NCI-H2029 (cell line): ENCODE results near the gene ATP13A3.

Experiments used
- DNase-seq: peaks from one replicate; lab custom pipeline; 2025; lab: John Stamatoyannopoulos, UW

The ATP13A3 gene

DNA sequence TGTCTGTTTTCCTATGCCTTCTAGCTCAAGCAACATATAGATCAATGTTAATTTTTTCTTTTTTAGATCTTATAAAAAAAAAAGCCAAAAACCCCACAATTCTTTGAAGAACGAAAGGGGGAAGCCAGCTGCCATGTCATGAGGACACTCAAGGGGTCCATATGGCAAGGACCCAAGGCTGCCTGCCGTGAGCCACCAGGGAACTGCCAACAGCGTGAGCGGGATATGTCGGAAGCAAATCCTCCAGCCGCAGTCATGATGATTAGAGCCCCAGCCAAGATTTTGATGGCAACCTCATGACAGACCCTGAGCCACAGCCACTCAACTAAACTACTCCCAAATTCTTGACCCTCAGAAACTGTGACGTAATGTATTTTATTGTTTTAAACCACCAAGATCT lies 94.2 kb downstream of the ATP13A3 start:
- no peak for DNase-seq

DNA sequence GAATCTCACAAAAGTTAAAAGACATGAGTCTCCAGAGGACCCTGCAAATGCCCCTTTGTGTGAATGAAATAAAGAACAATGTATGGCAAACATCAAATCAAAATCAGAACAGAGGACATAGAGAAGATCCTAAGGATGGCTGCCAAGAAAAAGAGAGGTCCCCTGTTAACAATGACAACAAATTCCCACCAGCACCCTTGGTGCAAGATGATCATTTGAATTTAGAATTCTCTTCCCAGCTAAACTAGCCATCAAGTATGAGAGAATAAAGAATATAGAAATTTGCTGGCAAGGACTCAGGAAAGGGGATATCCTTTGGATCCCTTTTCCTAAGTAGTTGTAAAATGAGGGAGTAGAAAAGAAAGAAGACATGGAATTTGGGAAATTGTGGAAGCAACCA lies 96.0 kb downstream of the ATP13A3 start:
- no peak for DNase-seq

- DNase-seq, result no peak
Observed at GRCh38 chr3:194389269-194389668, 97.5 kb downstream of the ATP13A3 start.

DNA sequence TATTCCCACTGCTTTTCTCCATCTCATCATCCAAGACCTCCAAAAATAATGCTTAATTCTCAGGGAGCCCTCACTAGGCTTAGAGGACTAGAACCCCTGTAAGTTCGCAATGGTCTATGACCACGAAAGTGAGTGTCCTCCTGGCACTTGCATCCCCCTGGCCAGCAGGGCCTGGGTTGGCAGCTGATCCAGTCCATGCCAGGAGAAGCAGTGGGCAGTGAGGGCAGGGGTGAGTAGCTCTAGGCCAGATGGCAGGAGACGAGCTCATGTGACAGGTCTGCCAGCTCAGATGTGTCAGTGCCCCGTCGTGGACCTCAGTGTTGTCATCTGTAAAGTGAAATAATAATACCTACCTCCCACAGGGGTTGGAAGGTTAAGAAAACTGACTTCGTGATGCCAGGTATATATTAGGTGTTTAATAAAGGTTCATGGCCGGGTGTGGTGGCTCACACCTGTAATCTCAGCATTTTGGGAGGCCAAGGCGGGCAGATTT lies 98.8 kb downstream of the ATP13A3 start:
- DNase-seq, result no peak

DNA sequence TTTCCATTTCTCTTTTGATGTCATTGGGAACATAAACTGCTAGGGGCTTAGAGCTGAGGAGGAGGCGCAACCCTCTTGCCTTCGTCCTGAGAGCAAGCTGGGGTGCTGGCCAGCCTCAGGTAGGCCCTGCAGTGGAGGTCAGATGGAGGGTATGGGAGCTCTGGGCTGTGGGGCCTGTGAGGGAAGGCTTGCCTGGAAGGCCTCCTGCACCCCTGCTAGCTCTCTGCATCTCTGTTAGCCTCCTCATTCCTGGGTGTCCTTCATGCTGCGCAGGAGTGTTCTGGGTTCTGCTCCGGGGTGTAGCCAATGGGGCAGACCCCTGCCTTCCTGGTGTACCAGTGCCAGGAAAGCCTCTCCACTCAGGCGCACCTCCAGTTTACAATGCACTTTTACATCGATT lies 99.5 kb downstream of the ATP13A3 start:
- no peak for DNase-seq

DNA sequence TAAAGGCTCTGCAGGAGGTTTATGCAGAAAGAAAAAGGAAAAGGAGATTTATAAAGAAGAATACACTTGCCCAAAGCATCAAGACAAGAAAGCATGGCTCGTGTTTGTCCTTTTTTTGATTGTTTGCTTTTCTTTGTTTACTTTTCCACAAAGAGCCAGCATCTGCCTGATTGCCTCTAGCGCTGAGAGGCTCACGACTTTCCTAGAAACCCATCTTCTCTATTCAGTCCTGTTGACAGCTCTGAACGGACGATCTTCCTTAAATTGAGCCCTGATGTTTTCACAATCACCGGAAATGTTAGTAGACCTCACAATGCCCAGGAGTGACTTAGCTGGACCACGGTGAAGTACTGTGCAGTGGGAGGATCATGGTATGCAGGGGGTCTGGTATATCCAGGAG lies 100.2 kb downstream of the ATP13A3 start:
- peak; percentile 37 for DNase-seq

DNA sequence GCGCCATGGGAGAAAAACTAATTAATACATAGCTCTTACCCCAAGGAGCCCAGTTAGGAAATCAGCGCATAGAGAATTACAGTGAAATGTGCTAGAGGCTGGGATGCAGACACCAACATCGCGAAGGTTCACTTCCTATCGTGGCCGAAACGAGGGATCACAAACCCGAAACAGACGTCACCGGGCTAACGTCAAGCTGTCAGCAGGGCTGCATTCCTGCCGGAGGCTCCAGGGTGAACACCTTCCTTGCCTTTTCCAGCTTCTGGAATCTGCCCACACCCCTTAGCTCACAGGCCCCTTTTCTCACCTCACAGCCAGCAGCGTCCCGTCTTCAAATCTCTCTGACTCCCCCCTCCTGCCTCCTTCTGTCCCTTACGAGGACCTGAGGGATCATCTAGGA lies 100.7 kb downstream of the ATP13A3 start:
- no peak for DNase-seq

DNA sequence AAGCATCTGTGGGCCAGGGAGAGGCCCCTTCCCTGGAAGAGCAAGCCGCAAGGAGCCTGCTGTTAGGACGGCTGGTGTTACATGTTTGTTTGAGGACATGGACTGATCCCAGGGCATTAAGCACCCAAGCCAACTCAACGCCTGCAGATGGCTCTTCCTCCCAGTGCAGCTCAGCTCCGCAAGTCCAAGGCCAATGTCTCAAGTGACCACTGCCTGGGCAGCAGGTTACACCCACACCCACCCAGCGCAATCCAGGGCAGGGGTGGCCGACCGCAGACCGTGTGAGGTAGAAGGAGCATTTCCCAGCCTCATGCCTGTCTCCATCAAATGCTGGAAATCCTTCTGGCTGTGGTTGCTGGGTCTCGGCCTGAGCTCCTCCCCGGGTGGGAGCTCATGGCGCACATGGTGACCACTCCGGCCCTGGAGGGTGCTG lies 102.2 kb downstream of the ATP13A3 start:
- DNase-seq, result no peak

DNA sequence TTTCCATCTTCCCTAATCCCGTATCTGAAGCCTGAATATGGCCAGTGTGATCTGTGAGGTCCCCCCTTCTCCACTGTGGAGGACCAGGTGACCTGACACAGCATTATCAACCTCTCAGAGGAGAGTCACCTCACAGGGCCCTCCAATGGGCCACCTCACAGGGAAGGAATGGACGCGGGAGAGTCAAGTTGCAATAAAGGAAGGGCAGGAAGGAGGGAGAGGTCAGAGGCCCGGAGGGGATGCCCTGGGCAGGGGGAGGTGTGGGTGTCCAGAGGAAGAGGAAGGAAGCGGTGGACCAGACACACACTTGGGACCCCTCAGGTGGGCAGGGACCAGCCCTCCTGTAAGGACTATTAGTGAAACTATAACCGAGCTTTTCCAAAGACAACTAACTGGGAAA lies 102.6 kb downstream of the ATP13A3 start:
- no peak for DNase-seq

DNA sequence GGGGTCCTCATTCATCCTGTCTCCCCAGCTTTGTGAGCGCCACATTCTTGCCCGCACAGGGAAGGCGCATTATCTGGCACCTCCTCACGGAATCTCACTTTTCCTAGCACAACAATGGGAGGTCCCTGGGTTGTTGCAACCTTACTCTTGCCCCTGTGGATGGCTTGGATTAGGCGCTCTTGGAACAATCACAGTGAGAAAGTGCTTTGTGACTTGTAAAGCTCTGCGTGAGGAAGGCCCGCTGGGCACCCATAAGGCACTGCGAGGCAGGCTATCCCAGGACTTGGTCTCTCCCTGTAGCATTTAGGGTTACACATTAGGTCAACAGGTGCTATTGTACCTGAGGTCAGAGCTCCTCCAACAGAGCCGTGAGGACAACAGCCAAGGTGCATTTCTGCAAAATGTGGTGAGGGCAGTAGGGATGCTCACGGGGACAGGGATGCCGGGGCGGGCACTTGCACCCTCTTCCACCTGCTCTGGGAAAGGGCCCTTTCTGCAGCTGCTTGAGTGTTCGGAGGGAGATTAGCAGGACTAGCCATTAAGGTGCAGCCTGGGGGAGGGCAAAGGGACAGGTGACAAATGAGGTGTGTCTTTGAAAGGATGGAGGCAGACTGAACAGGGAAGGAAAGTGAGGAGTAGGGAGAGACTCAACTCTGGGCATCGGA lies 103.4 kb downstream of the ATP13A3 start:
- no peak for DNase-seq

DNA sequence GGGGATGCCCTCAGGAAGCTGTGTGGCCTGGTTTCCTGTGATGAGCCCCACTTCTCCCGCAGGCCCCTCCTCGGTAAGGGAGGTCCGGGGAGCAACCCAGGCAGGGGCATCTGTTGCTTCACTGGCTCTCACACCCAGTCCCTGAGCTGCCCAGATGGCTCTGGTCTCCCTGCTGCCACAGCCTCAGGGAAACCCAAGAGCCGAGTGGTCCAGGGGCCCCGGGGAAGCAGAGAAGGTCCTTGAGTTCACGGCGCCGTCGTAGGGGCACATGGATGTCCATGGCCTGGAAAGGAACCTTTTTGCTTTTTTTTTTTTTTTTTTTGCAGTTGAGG lies 103.9 kb downstream of the ATP13A3 start:
- DNase-seq, result no peak

GRCh38 chr3:194382196-194382891 lies 104.5 kb downstream of the ATP13A3 start:
- DNase-seq, result no peak

DNA sequence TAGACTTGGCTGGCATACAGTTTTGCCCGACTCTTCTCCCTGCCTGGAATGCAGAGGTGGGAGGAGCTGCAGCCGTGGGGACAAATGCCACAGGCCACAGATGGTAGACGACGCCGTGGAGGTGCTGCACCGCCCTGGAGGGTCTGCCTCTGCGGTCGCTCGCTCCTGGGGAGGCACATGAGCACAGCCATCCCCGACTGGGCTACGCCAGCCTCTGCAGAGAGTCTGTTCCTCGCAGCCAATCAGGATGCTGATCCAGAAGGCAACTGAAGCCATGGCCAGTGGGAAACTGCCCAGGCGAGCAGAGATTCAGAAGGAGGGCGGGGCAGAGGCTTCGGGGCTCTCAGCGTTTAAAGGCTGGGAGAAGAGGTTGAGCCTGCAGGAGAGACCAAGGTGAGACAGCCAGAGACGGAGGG lies 105.3 kb downstream of the ATP13A3 start:
- DNase-seq, result peak; percentile 38

DNA sequence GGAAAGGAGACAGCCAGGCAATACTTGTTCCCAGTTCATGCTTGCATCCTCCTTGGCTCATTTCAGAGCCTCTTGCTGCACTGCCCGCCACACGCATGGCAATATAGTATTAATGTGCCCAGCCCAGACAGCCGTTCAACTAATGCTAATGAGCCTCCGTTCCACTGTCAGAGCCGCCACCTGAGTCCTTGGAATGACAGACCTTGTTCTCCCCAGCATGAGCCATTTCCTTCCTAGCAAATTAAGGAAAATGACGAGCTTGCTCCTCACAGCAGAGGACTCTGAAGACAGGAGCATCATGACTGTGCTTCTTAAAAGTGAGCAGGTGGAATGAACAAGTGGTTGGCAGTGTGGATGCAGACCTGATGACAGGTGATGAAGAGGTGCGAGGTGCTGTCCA lies 106.5 kb downstream of the ATP13A3 start:
- no peak for DNase-seq

GRCh38 chr3:194379651-194380050 lies 107.2 kb downstream of the ATP13A3 start:
- no peak for DNase-seq

- DNase-seq, result no peak
Observed at GRCh38 chr3:194379231-194379630, 107.6 kb downstream of the ATP13A3 start.

GRCh38 chr3:194377708-194378107 lies 109.1 kb downstream of the ATP13A3 start:
- DNase-seq, result no peak

GRCh38 chr3:194376241-194376560 lies 110.6 kb downstream of the ATP13A3 start:
- DNase-seq, result no peak

GRCh38 chr3:194375473-194376240 lies 111.1 kb downstream of the ATP13A3 start:
- peak; percentile 63 for DNase-seq

- no peak for DNase-seq
Observed at GRCh38 chr3:194374935-194375334, 111.9 kb downstream of the ATP13A3 start.

GRCh38 chr3:194373899-194374298 lies 112.9 kb downstream of the ATP13A3 start:
- DNase-seq, result no peak

DNA sequence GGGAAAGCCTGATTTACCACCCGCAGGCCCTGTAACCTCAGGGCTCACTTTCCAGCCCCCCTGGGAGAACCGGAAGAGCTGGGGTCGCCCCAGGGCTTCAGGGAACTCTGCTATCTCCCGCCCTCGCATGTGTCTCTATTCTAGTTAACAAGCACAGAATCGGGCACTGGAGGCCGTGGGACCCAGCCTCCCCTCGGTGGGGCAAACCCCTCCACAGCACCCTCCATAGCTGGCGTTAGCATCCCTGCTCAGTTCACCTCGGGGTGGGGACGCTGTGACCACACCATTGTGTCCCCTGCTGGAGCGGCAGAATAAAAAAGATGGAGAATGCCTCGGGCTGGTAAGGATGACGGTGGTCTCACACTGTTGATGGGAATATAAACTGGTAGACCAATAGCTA lies 113.8 kb downstream of the ATP13A3 start:
- no peak for DNase-seq

DNA sequence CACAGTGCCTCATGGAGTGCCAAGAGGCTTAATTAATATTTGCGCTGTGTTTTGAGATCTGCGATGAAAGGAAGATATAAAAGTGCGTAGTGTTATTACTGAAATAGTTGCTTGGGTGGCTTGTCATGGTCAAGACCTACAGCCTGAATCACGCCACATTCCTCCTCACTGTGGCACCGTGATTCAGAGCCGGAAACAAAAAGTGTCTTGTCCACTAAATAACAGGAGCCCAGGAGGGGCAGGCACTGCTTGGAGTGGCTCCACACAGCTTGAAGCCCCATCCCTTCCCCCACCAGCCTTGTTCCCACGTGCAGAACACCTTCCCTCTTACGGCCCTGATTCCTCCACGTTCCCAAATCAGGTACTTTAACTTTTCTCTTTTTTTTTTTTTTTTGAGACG lies 116.0 kb downstream of the ATP13A3 start:
- DNase-seq, result no peak
